Dedifferentiated amniotic fluid mesenchymal stem cell (primary cell): ENCODE results near the gene GMPPA.

ENCODE experiments used
- DNase-seq: peaks from one replicate; pipeline ENCODE4 v3.0.0-alpha.2; 2016; ENCODE audit errors: extremely low spot score

The GMPPA gene

DNA sequence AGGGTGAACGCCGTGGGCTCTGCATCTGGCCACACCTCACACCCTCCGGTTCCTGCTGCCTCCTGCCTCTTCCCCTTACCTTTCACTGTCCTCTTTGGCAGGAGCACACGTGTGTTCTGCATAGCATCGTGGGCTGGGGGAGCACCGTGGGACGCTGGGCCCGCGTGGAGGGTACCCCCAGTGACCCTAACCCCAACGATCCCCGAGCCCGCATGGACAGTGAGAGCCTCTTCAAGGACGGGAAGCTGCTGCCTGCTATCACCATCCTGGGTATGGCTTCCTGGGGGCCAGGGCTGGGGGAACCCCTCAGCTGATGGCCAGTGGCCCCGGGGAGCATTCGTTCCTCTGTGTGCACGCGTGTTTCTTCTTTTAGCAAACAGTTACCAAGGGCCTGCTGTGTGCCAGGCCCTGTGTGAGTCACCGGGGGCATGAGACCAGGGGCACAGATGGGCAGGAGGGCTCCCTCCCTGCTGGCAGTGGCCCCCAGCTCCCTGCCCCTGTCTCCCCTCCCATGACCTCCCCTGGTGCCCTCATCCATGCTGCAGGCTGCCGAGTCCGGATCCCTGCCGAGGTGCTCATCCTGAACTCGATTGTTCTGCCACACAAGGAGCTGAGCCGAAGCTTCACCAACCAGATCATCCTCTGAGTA is 7.6 kb downstream of the GMPPA start:
- DNase-seq = no peak

DNA sequence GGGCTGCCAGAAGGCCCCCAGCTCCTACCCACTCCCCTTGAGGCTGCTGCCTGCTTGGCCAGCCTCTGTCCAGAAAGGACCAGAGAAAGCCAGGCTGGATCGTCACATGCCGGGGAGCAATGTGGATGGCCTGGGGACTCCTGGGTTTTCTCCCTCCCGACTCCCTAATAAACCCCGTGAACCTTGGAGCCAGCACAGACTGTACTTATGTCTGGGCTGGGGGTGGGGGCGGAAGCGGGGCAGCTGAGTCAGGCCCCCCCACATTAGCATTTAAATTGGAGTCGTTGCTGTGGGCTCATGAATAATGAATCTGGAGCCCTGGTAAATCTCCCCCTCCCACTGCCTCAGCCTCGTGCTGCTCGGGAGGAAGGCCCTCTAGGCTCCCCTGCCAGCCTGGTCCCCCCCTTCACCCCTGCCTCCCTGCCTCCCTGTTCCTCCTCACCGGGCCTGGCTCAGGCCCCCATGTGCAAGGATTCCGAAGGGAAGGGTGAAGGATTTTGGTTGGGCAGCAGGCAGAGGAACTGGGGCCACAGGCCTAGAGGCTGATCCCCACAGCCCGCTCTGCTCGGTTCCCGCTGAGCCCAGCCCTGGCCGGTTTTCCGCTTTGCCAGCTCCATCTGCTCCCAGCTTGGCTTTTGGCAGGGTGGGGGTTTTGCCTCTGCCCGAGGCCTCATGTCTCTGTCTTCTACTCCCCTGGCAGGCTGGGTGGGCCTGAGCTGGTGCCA is 8.3 kb downstream of the GMPPA start:
- DNase-seq = no peak

DNA sequence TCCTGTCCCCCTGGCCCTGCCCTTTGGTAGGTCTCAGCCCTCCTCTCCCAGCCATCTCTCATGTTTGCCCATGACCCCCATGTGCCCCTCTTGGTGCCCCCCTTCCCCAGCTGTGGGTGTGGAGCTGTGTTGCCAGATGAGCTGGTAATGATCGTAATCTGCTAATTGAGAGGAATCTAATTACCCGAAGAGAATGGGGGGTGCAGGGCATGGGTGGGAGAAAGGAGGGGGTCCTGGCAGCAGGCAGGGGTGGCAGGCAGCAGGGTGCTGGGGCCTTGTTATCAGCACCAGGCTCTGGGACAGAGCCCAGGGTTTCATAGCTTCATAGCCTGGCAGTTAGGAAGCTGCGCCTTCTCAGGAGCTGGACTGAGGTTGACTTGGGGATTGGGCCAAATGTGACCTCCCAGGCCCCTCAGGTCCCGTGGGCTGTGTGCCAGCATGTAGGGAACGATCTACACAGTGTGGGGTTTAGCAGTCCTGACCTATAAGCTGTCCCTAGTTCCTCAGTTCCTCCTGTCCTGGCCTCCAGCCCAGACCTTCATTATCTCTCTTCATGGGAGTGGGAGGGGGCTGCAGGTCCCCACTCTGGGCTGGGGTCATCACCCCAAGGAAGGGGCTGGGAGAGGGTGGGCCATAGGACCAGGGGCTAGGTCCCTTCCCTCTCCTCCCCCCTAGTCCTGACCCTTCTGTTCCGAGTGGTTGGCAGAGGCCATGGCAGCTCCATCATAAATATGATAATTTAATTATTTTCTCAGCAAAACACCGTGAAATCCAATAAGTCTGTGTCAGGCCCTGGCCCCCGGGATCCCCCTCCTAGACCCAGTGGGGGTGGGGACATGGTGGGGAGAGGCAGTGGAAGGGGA is 9.1 kb downstream of the GMPPA start:
- DNase-seq = no peak

DNA sequence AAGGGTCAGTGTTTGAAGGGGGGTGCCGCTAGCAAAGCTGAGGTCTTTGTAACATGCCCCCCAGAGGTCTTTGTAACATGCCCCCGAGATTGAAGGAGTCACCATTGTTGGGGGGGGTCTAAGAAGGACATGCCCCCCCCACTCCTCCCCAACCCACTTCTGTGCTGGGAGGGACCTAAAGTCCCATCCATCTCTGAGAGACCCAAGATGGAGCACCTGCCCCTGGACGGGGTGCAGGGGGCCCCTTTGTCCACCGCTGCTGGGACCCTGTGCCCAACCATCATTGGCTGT is 9.7 kb downstream of the GMPPA start:
- no peak for DNase-seq

DNA sequence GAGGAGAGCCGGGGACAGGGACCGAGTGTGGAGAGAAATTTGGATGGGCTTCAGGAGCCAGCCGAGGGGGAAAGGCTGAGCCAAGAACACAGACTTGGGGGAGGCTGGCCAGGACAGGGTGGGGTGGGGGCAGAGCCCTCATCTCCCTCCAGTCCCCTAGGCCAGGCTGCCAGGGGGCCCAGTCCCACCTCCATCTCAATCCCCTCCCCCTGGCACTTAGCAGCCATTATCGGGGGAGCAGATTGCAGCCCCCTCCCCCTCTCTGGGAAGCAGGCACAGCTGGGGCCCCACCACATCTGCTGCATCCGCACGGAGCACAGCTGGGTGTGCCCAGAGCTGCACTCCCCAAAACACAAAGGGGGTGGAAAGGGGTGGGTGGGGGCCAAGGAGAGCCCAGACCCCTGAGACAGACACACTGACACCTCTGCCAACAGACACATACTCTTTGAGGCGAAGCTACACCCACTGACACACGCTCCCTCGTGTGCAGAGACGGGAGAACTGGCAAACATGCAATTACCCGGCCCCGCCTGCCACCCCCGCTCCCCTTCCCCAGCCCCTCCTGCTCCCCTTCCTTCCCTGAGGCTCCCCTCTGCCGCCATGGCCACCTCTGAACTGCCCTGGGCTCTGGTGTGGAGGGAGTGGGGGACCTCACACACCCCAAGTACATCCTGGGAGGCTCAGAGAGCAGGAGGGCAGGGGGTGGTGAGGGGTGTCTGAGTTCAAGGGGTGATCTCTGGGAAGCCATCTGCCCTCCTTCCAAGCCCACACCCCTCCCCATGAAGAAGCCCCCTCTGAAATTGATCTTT is 10.5 kb downstream of the GMPPA start:
- no peak for DNase-seq

DNA sequence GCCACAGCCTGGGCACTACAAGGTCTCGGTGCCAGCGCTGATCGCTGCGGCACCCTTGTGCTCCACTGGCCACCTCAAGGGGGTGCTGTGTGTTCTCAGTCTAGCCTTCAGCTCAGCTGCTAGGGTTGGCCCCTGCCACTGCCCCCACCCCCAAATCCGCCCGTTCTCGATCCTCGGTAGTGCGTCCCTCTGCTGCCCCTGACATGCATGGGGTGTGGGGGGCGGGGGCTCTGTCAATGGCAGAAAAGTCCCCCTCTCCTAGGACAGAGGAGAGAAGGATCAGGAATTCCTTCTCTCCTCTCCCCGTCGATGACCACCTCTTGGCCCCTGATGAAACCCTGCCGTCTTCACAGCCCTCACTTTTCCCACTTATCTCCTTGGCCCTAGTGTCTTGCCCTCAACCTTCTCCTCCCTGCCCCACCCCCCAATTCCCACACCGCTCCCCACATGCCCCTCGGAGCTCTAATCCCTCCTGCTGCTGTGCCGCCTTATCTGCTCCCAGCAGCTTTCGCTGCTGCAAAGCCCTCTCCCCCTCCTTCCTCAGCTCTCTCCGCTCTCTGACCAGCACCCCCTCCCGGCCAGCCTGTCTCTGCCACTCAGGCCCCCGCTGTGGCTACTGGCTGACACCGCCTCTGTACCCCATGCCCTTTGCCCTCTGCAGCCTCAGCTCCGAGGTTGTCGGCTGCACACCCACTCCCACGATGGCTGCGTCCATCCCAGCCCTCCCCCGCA is 11.3 kb downstream of the GMPPA start:
- DNase-seq = peak; percentile 26

DNA sequence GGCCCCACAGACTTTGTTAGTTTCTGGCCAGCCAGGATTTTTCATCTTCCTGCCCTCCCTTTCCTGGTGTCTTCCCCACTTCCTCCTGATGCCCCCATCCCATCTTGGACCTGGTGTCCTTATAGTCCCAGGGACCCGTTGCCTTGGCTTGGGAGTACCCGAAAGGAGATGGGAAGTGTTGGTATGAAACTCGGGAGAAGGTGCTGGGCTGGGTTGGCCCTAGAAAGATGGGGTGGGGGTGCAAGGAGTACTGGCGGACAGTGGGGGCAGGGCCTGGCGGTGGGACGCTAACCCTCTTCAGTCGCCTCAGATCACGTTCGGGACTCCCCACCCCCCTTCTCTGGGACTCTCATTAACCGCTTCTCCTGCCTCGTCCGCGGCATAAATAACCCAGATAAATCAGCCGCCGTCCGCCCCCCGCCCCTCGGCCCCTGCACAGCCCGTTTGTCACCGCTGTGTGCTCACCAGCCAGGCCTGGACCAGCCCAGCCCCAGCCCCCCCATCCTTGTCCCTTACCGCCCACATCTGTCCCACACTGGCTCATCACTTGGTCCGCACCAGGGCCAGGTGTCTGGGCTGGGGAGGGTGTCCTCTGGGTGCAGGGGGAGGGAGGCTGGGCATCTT is 11.9 kb downstream of the GMPPA start:
- DNase-seq = no peak

DNA sequence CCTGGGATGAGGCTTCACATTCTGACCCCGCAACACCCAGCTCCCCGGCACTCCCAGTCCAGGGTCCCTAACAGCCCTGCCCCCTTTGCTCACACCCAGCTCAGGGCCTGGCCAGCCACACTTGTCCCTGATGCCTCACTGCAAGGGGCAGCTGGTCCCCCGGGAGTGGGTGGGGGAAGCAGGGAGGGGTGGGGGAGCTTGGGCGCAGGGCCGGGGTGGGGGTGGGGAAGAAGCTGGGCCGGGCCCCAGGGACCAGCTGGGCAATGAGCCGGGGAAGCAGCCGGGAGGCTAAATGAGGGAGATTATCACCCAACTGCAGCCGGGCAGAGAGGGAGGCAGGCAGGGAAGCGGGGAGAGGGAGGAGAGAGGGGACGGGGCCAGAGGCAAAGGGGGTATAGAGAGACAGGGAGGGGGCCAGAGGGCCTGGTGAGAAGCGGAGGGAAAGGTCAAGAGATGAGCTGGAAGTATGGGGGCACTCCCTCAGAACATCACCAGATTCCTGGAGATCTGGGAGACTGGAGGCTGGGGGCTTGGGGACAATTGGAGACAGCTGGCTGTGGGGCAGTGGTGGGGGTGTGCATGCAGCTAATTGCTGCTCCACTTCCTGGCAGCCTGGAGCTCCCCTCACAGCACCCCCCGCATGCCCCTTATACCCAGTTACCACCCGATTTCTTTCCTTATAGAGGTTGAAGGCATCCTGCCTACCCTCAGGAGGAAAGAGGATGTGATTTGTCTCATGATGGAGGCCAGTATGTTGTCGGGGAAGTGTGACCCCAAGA is 13.0 kb downstream of the GMPPA start:
- DNase-seq = no peak

DNA sequence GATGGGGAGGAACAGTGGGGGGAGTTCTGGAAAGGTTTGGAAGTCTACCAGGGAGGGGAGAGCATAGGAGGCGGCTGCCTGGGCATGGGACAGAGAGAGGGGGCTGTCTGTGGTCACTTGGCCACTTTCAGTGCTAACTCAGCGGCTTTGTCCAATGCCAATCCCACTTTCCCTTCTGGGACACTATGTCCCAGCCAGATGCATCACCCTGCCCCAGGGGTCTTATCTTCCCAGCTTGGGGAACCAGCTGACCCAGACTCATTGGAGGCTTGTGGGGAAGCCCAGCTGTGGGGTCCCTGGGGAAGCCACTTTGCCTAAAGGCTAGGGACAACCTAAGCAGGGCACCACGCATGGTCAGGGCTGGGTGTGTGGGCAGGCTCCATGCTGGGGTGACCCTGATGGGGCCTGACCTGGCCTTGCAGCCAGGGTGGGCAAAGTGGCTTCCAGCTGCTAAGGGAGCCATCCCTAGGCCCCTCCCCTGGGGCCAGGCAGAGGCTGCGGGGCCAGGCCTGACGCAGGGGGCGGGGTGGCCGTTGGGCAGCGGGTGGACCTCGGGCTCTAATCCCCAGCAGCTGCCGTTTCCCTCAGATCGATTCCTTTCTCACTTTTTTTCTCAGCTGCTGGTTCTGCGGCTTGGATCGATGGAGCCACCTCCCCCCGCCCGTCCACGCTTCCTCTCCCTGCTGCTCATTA is 14.0 kb downstream of the GMPPA start:
- no peak for DNase-seq

DNA sequence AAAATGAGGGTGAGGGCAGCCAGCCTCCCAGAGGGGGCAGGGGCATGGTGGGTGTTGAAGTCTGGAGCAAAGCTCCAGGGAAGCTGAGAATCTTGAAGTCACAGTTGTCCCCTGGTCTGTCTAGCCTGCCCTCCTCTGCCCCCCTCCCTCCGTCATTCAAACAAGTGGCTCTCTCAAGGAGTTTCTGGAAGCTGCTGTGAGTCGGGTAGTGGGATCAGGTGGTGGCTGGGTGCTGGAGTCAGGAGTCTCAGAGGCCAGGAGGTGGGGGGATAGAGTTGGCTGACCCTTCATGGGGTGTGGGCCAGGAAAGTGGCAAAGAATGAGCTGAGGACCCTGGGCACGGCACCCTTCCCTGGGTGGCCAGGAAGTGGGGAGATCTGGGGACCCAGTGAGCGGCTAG is 15.1 kb downstream of the GMPPA start:
- DNase-seq = no peak

DNA sequence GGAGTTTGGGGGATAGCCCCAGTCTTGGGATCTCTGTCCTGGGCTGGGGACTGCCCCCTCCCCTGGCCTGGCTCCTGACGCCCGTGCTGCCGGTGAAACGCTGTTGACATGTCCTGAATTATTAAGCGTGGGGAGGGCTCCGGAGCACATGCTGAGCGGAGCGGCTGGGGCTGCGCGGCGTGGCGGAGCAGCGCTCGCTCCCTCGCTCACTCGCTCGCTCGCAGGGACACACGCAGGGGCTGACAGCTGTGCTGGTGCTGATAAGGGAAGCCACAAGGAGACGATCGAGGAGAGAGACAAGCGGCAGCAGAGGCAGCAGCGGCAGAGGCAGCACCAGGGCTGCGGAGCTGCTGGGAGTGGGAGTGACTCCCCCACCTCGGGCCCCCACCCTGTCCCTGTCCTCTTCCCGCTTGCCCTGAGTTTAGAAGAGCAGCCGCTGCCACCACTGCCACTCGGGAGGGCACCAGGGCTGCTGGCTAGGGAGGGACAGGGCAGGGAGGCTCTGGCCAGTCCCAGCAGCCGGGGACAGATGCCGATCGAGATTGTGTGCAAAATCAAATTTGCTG is 15.6 kb downstream of the GMPPA start, which contains the start of gene ASIC4:
ASIC4 (plus strand) TSS at position 287 of the 566 bp plus-strand sequence; CDS start at position 530, 243 bp downstream.
- DNase-seq = no peak

DNA sequence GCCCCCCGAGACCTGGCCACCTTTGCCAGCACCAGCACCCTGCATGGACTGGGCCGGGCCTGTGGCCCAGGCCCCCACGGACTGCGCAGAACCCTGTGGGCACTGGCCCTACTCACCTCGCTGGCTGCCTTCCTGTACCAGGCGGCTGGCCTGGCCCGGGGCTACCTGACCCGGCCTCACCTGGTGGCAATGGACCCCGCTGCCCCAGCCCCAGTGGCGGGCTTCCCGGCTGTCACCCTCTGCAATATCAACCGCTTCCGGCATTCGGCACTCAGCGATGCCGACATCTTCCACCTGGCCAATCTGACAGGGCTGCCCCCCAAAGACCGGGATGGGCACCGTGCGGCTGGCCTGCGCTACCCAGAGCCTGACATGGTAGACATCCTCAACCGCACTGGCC is 16.1 kb downstream of the GMPPA start:
- DNase-seq = no peak

DNA sequence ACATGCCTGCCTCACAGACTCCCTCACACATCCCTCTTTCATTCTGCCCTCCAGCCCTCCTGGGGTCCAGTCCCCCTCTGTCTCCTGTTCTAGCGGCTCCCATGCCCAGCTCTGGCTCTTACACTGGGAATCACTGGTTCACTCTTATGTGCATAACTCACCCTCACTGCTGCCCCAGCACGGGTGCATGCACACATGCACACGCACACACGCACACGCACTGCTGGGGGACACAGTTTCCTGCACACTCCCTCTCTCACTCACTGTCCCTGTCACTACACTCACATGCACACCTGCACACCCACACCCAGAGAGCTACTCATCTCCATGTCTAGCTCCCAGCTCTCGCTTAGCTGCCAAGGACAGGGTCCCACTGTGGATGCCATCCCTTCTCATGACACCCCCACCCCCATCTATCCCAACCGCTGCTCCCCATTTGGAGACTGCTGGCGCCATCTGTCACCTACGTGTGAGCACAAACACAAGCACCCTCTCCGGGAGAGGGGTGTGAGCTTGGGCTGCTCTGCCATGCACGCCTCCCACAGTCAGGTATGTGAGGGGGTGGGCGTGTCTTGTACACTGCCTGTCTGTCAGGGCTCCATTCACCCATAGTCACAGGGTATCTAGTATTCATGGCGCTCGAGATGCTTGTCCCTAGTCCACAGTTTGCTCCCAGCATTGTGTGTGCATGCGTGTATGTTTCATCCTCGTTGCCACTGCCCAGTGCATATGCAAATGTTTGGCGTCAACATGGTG is 17.4 kb downstream of the GMPPA start:
- no peak for DNase-seq

DNA sequence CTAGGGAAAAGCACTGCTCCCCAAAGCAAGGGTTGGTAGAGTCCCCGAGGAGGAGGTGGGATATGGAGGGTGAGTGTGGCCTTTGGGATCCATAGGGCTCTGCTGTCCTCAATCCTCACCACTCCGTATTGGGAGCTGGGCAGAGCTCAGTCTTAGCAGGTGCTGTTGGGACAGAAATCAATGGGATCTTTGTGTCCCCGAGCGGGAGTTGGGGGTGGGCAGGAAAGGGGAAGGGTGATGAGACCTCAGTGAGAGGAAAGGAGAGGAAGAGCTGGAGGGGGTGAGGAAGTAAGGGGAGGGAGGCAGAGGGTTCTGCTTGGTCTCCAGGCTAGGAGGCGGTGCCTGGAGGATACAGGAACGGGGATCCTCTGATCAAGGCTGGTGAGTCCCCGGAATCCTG is 18.2 kb downstream of the GMPPA start:
- no peak for DNase-seq

DNA sequence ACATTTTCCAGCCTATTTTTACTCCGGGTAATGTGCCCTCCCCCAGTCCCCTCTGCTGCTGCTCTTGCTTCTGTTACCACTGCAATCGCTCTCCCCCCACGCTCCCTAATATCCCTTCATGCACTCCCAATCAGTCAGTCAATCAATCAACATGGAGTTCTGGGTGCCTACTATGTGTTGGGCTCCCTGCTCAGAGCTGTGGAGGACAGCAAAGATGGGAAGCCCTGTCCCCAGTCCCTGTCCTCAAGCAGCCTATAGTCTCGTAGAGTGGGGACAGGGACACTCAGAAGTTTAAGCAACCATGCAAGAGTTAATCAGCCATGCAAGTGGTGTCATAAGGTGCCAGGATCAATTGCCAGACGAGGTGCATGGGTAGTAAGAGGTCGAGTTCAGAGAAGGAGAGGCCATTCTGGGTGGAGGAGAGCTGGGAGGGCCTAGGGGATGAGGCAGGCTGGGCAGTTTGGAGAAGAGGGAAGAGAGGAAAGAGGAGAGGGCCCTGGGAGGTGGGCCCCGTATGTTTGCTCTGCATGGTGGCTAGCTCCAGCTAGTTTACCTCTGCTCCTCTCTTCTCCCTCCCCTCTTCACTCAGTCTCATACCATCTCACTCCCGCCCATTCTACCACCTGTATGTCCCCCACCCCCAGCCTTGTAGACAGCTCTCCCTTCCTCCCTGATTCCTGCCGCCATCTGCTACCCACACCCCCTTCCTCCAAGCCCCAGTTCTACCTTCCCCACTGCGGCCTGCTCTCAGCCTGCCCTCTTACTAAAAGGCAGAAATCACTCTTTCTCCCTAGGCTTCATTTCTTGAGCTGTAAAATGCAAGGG is 19.5 kb downstream of the GMPPA start:
- DNase-seq = no peak

DNA sequence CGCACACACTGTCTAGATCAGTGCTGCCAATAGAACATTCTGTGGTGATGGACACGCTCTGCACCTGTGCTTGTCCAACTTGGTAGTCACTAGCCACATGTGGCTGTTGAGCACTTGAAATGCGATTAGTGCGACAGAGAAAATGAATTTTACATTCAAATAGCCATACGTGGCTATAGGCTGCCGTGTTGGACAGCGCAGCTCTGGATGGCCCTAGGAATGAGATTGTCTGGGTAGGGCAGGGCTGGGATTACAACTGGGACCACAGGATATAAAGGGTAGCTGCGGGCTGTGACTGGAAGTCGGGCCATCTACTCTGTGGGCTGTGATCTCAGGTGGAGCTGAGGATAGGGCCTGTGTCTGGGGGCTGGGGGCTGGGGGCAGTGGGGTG is 20.8 kb downstream of the GMPPA start:
- DNase-seq = no peak

DNA sequence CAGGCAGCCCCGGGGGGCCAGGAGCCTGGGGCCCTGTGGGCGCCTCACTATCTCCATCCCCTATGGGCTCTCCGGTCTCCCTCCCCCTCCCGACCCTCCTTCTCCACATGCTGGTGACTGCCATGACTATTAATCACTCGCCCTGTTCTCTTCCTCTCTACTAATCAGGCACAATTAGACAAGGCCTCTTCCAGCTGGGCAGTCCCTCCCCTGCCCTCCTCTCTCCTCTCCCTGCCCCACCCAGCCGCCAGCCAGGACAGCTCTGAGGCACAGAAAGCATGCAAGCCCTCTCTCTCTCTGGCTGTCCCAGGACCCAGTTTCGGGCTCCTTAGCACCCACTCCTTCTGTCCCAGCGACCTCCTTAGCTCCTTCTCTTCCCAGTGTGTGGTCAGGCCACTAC is 21.4 kb downstream of the GMPPA start:
- no peak for DNase-seq
